GM12874 (cell line): Measurements from ENCODE around the gene ZIC1.

Source experiments
- TF ChIP-seq, protein P1 (sequence below): IDR thresholded peaks from 2 replicates; pipeline ENCODE4 v1.5.1; 2011; ENCODE audit warnings: low read depth, mild to moderate bottlenecking, control low read depth, low read length, moderate library complexity; ENCODE audit not compliant: insufficient read depth

Gene ZIC1

DNA sequence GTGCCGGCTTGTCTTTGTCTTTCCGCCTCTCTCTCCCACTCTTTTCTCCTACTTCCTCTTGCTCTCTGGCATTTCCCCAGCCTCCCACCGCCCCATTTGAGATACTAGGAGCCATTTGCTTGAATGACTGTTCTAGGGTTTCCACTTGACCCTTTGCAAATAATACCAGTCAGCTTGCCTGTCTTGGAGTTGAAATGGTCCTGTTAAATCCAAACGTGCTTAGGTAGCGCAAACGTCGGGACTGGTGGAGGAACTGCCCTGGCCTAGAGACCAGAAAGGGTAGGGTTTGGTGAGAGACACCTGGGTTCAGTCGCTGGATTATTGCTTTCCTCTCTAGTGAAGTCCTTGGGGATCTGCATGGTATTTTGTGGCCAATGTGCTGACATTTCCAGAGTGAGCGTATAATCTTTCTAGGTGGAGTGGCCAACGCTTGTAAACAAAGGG, 10.6 kb downstream of the ZIC1 start:
- TF ChIP-seq, protein P1, sequence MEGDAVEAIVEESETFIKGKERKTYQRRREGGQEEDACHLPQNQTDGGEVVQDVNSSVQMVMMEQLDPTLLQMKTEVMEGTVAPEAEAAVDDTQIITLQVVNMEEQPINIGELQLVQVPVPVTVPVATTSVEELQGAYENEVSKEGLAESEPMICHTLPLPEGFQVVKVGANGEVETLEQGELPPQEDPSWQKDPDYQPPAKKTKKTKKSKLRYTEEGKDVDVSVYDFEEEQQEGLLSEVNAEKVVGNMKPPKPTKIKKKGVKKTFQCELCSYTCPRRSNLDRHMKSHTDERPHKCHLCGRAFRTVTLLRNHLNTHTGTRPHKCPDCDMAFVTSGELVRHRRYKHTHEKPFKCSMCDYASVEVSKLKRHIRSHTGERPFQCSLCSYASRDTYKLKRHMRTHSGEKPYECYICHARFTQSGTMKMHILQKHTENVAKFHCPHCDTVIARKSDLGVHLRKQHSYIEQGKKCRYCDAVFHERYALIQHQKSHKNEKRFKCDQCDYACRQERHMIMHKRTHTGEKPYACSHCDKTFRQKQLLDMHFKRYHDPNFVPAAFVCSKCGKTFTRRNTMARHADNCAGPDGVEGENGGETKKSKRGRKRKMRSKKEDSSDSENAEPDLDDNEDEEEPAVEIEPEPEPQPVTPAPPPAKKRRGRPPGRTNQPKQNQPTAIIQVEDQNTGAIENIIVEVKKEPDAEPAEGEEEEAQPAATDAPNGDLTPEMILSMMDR: no peak

DNA sequence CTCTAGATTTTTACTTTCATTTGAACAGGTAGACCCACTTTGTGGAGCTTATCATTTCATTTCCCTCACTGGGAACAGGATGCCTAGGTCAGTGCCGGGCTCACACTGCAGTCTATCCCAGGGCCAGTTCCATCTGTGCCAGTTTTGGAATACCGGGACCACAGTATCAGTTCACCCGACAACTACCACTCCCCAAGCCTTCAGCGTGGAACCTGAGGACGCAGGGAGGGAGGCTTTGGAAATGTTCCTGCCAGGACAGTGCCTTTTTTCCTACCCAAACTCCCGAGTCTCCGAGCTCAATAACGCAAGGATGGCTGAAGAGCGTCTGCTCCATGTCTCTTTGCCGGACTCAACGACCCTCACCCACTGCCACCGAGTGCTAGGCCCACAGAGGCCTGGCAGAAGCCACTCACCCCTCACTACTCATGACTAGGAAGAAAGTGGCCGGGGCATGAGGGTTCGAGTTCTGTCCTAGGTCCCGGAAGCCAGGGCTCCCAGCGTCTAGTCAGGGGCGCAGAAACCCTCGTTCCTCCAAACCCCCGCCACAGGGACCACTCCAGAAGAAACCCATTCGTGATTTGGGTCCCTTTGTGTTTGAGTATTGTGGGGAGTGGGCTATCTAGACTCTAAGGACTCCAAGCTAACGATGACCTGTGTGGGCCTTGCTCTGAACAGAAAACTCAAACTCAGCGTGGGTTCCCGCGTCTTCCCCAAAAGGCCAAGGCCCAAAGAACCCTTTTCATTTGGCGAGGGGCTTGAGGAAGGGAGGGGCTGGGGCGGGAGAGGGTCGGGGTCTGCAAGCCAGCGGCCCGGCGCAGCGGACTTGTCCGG, 11.4 kb downstream of the ZIC1 start:
- TF ChIP-seq, protein P1: no peak

DNA sequence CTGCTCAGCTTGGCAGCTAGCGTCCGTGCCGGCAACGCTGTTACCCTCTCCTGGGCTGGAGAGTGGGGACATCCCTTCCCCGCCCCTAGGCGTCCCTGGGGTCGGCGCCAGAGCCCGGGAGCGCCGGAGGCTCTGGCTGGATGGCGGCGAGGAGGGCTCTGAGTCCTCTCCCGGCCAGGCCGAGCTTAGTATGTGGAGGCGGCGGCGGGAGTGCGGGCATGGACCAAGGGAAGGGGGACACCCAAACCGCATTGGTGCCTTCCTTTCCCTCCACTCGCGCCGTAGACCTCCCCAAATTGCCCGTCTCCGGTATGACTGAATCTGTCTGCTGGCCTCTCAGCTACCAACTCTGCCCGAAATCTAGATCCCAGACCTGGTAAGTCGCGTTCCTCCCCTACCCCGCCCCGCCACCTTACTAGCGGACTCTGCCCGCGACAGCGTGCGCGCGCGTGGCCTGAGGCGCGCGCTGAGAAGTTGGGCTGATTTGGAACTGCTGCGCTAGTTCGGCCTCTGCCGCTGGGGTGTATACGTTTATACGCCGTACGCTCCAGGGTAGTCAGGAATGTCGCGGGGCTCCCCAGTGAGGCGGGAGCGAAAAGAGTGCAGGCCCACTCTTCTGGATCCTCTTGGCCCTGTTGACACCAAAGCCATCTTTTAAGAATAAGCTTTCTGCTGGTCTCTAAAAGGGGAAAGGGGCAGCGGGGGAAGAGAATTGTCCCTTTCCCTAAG, 12.2 kb downstream of the ZIC1 start:
- TF ChIP-seq, protein P1: no peak

DNA sequence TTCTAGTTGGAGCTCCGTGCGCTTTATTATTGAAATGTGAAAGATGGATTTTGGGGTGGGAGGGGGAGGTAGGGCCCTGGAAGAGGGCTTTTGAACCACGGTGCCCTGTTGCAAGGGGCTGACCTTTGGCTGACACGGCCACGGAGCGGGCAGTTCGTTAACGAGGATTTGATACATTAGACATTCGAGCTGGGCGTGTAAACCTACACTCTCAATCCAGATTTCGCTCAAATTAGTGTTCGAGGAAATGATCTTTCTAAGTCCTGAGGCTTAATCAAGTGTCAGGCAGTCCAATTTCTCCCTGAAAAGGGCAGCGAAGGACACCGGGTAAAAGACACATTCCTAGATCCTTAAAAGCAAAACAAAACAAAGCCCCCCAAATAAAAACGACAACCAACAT, 13.0 kb downstream of the ZIC1 start:
- TF ChIP-seq, protein P1: no peak

GRCh38 chr3:147422601-147423536, 13.7 kb downstream of the ZIC1 start:
- TF ChIP-seq, protein P1: no peak

DNA sequence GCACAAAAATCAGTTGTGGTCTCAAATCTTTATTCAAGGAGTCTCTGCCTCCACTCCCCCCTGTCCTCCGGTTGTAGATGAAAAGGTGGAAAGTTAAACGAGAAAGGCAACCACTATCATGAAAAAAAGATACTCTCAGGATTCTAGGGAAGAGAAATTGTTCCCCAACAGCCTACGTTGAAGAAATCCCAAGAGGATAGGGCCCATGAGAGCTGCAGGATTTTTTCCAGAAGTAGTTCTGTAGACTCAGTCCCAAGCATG, 14.3 kb downstream of the ZIC1 start:
- TF ChIP-seq, protein P1: no peak
